MM.1S (cell line): ENCODE measurements around the gene SIPA1L2.

Source experiments
- DNase-seq: peaks from one replicate; pipeline ENCODE4 v3.0.0-alpha.2; 2015
- H2AFZ ChIP-seq: fragments of 300-600 bp; sonication (generic); 2 replicates; pipeline ENCODE4 v1.6.0; 2016; ENCODE audit warnings: antibody characterized with exemption, low read length
- H3F3A ChIP-seq: fragments of 300-600 bp; sonication (generic); 2 replicates; pipeline ENCODE4 v1.6.1; 2016; ENCODE audit warnings: mild to moderate bottlenecking, antibody characterized with exemption, low read length, moderate library complexity, mixed read lengths; ENCODE audit not compliant: insufficient read depth
- H3K27ac ChIP-seq: fragments of 300-600 bp; sonication (generic); 2 replicates; pipeline ENCODE4 v1.5.1; 2016; ENCODE audit warnings: mild to moderate bottlenecking, low read length
- H3K27me3 ChIP-seq: fragments of 300-600 bp; sonication (generic); replicated peaks from 2 replicates; pipeline ENCODE4 v1.6.0; 2016; ENCODE audit warnings: low read length; ENCODE audit not compliant: insufficient read depth
- H3K36me3 ChIP-seq: fragments of 300-600 bp; sonication (generic); replicated peaks from 2 replicates; pipeline ENCODE4 v1.6.1; 2016; ENCODE audit warnings: mild to moderate bottlenecking, low read length, mixed read lengths; ENCODE audit not compliant: insufficient read depth
- H3K4me1 ChIP-seq: fragments of 300-600 bp; sonication (generic); 2 replicates; pipeline ENCODE4 v1.6.1; 2016; ENCODE audit warnings: low read length, mixed read lengths
- H3K4me2 ChIP-seq: fragments of 300-600 bp; sonication (generic); 2 replicates; pipeline ENCODE4 v1.6.0; 2016; ENCODE audit warnings: low read depth, low read length
- H3K4me3 ChIP-seq: fragments of 300-600 bp; sonication (generic); 2 replicates; pipeline ENCODE4 v1.5.1; 2016; ENCODE audit warnings: low read length, mixed read lengths
- H3K79me2 ChIP-seq: fragments of 300-600 bp; sonication (generic); 2 replicates; pipeline ENCODE4 v1.6.1; 2016; ENCODE audit warnings: mixed run types, low read length, mixed read lengths
- H3K9ac ChIP-seq: fragments of 300-600 bp; sonication (generic); 2 replicates; pipeline ENCODE4 v1.6.1; 2016; ENCODE audit warnings: low read length, mixed read lengths
- H3K9me2 ChIP-seq: fragments of 300-600 bp; sonication (generic); replicated peaks from 2 replicates; pipeline ENCODE4 v1.6.1; 2016; ENCODE audit warnings: mild to moderate bottlenecking, low read length, mixed read lengths; ENCODE audit not compliant: insufficient read depth
- H3K9me3 ChIP-seq: fragments of 300-600 bp; sonication (generic); replicated peaks from 2 replicates; pipeline ENCODE4 v1.6.1; 2016; ENCODE audit warnings: mild to moderate bottlenecking, low read length, mixed read lengths; ENCODE audit not compliant: insufficient read depth
- H4K20me1 ChIP-seq: fragments of 300-600 bp; sonication (generic); 2 replicates; pipeline ENCODE4 v1.6.1; 2016; ENCODE audit warnings: mild to moderate bottlenecking, low read length, moderate library complexity, mixed read lengths; ENCODE audit not compliant: insufficient read depth
- EZH2 ChIP-seq: fragments of 300-600 bp; sonication (generic); optimal IDR thresholded peaks from 2 replicates; pipeline ENCODE3; 2017; ENCODE audit warnings: low read depth, mild to moderate bottlenecking, antibody characterized with exemption, low read length, mixed read lengths
- EZH2phosphoT487 ChIP-seq: fragments of 300-600 bp; sonication (generic); IDR thresholded peaks from 2 replicates; pipeline ENCODE4 v1.6.1; 2018; ENCODE audit warnings: antibody characterized with exemption, low read length
- TF ChIP-seq, protein P1 (sequence below): fragments of 300-600 bp; sonication (generic); IDR thresholded peaks from 2 replicates; pipeline ENCODE4 v1.5.1; 2016; ENCODE audit warnings: antibody characterized with exemption, low read length, mixed read lengths

The SIPA1L2 gene

DNA sequence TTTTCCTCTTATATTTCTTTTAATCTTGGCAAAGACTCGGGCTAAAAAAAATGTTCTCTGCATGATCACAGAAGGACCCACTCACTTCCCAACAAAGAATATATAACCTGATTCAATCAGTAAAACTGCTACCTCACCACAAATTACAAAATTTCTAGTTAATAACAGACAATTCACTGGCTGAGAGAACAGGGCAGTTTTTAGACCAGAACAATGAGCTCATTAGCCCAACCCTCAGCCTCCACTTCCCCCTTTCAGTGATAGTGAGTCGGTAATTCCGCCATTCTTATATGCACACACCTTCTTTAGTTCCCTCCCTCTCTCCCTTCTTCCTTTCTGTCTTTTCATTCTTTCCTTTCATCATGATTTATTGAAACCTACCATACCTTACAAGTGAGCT lies 8.9 kb downstream of the SIPA1L2 start:
- no peak overlapping the region for H2AFZ ChIP-seq
- no peaks in the 10 kb centered on the region for H3K27me3 ChIP-seq
- H3K27ac ChIP-seq = no peak overlapping the region
- H3K79me2 ChIP-seq = no peaks in the 10 kb centered on the region
- H3K36me3 ChIP-seq = no peaks in the 10 kb centered on the region
- no peak overlapping the region for H3K4me3 ChIP-seq
- no peak overlapping the region for H3K4me2 ChIP-seq
- TF ChIP-seq EZH2 = no peak
- TF ChIP-seq, protein P1, sequence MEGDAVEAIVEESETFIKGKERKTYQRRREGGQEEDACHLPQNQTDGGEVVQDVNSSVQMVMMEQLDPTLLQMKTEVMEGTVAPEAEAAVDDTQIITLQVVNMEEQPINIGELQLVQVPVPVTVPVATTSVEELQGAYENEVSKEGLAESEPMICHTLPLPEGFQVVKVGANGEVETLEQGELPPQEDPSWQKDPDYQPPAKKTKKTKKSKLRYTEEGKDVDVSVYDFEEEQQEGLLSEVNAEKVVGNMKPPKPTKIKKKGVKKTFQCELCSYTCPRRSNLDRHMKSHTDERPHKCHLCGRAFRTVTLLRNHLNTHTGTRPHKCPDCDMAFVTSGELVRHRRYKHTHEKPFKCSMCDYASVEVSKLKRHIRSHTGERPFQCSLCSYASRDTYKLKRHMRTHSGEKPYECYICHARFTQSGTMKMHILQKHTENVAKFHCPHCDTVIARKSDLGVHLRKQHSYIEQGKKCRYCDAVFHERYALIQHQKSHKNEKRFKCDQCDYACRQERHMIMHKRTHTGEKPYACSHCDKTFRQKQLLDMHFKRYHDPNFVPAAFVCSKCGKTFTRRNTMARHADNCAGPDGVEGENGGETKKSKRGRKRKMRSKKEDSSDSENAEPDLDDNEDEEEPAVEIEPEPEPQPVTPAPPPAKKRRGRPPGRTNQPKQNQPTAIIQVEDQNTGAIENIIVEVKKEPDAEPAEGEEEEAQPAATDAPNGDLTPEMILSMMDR = no peak
- no peak for TF ChIP-seq EZH2phosphoT487
- H3F3A ChIP-seq = no peaks in the 10 kb centered on the region
- 0 out of 2 replicates have a peak, but pooled peaks cover 2% of the 10 kb centered on the region for H3K4me1 ChIP-seq
- H3K9me2 ChIP-seq = no peaks in the 10 kb centered on the region
- H3K9ac ChIP-seq = no peak overlapping the region
- no peaks in the 10 kb centered on the region for H3K9me3 ChIP-seq
- DNase-seq = no peak
- no peaks in the 10 kb centered on the region for H4K20me1 ChIP-seq

DNA sequence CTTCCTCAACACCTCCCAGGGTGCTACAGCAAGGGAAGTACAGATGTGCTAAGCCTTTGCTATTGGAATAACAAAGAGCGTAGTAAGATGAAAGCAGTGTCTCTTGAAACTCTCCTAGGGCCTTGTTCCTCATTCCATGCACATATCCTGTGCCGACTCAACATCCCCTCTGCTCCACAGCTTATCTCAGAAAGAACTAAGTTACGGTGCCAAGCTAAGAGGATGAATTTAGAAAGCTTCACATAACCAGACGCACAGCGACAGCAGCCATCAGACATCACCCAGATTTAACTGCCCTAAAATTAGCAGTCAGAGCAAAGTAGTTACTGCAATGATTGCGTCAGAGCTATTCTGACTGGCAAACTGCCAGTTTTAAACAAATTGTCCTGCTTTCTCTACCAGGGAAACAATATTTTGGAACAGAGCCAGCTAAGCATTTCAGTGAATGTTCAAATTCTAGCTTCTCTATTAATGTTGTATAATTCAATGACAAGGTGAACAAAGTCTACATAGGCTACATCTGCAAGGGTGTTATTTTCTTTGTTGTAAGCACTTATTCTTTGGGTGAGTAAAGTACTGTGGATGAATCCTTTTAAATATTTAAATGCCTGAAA lies 9.5 kb downstream of the SIPA1L2 start:
- no peaks in the 10 kb centered on the region for H3K79me2 ChIP-seq
- H3K9me2 ChIP-seq = no peaks in the 10 kb centered on the region
- H3K9ac ChIP-seq = no peak overlapping the region
- no peak for DNase-seq
- H3K9me3 ChIP-seq = no peaks in the 10 kb centered on the region
- H3F3A ChIP-seq = no peaks in the 10 kb centered on the region
- no peaks in the 10 kb centered on the region for H3K4me1 ChIP-seq
- H3K27me3 ChIP-seq = no peaks in the 10 kb centered on the region
- H3K27ac ChIP-seq = no peak overlapping the region
- H2AFZ ChIP-seq = no peak overlapping the region
- H3K36me3 ChIP-seq = no peaks in the 10 kb centered on the region
- no peak overlapping the region for H3K4me3 ChIP-seq
- H4K20me1 ChIP-seq = no peaks in the 10 kb centered on the region
- H3K4me2 ChIP-seq = no peak overlapping the region
- TF ChIP-seq EZH2 (no peak), EZH2phosphoT487 (no peak)
- TF ChIP-seq, protein P1 = no peak

- no peak overlapping the region for H3K4me3 ChIP-seq
- no peak for DNase-seq
- H3K9me3 ChIP-seq = no peaks in the 10 kb centered on the region
- H3K9ac ChIP-seq = no peak overlapping the region
- no peaks in the 10 kb centered on the region for H3K4me1 ChIP-seq
- TF ChIP-seq, protein P1 = no peak
- no peak for TF ChIP-seq EZH2phosphoT487
- no peak for TF ChIP-seq EZH2
- no peaks in the 10 kb centered on the region for H3K27me3 ChIP-seq
- H3K9me2 ChIP-seq = no peaks in the 10 kb centered on the region
- H2AFZ ChIP-seq = no peak overlapping the region
- H3K4me2 ChIP-seq = no peak overlapping the region
- no peak overlapping the region for H3K27ac ChIP-seq
- no peaks in the 10 kb centered on the region for H3K79me2 ChIP-seq
- H4K20me1 ChIP-seq = no peaks in the 10 kb centered on the region
- no peaks in the 10 kb centered on the region for H3K36me3 ChIP-seq
- no peaks in the 10 kb centered on the region for H3F3A ChIP-seq
Measured at GRCh38 chr1:232617237-232617636, 12.7 kb downstream of the SIPA1L2 start.
